Activated naive CD4-positive, alpha-beta T cell treated with anti-CD3 and anti-CD28 coated beads, Interleukin-2, amount 50 U/mL, for 16 hours (primary cell): Measurements from ENCODE around the gene GALNT7.

Source experiments
- DNase-seq: peaks from one replicate; pipeline ENCODE4 v3.0.0-alpha.2; 2020

GALNT7 gene

DNA sequence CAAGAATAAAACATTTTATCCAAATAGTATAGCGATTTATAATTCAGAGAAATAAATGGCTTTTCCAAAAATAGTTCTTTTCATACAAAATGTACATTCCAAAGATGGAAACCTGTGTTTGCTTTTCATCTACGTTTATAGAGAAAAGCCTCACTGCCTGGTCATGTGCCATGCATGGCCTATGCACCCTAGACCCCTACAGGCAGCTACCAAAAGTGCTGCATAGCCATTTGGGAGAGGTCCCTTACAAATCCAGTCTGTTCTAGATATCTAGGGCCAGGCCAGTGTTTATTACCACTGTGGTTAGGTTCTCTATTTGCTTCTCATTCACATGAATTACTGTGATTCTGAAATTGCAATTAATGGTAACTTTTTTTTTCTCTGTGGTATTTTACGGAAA lies 148.4 kb downstream of the GALNT7 start:
- DNase-seq = no peak

DNA sequence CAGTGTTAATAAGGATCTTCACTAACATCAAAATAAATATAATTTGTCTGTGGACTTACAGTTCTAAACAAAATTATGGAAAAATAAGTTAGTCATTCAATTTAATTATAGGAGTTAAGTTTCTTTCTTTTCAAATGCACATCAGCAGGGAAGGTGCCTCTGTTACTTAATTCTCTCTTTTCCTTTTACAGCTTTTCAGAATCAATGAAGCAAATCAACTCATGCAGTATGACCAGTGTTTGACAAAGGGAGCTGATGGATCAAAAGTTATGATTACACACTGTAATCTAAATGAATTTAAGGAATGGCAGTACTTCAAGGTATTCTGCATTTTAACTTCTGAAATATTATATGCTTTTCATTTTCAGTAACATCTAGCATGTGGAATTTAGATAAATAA lies 149.6 kb downstream of the GALNT7 start:
- DNase-seq = no peak

DNA sequence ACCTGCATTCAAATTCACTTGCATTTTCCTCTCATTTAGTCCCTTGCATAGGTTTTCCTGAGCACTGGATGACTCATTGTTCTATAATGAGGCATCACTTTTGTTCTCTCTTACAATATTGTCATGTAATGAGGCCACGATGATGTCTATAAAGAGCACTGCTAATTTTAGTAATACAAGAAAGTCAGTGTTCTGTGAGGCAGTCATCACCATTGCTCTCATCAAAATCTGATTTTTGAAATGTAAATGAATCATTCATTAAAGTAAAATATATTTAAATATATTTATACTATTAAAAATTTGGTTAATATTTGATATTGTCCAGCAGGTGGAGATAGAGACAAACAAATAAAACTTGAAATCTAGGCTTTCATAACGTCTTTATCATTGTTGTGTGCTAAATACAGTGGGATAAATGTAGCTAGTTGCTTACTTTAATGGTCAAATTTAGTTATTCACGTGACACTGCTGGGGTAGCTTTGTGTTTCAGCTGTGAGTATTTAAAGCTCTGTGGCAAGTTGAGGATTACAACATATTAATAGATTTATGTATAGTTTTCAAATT lies 150.1 kb downstream of the GALNT7 start:
- DNase-seq = no peak

DNA sequence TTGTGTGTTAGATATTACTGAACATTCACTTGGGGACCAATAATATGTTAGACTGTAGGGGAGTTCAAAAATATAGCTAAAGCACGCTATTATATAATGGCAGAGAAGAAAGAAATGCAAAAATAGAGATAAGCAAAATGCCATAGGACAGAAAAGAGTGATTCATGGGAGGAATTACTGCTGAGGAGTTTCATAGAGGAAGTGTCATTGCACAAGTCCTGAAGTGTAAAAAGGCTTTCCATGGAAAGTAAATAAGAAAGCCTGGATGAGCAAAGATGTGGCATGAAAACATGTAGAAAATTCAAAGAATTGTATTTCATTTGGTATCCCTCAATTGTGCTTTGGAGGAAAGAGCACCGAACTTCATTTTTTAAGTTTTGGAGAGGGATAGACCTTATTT lies 151.1 kb downstream of the GALNT7 start:
- DNase-seq = no peak

DNA sequence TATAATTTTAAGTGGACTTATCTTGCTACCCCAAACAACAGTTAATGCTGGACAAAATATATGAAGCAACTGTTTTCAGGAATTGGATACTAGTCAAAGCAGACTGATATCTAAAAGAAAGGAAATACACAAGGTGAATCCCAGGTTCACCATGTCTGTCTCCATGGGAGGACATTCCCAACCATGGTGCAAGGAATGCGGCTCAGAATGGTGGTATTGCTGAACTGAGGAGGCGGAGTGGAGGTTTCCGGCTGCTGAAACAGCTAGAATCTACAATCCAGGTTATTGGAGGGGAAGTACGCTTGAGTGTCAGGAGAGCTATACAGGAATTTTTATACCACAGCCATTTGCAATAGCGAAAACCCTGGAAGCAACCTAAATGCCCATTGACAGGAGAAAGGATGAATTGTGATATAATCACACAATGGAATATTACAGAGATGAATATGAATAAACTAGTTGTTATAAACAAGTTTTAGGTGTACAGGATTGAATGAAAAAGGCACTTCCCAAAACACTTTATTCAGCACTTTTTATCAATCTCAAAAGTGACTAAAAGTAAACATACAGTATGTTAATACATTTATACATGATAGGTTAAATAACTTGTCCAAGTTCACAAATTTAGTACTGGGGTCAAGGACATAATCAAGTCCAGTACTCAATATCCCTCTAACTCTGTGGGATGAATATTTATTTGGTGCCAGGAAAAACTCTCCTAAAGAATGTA lies 156.6 kb downstream of the GALNT7 start:
- no peak for DNase-seq

DNA sequence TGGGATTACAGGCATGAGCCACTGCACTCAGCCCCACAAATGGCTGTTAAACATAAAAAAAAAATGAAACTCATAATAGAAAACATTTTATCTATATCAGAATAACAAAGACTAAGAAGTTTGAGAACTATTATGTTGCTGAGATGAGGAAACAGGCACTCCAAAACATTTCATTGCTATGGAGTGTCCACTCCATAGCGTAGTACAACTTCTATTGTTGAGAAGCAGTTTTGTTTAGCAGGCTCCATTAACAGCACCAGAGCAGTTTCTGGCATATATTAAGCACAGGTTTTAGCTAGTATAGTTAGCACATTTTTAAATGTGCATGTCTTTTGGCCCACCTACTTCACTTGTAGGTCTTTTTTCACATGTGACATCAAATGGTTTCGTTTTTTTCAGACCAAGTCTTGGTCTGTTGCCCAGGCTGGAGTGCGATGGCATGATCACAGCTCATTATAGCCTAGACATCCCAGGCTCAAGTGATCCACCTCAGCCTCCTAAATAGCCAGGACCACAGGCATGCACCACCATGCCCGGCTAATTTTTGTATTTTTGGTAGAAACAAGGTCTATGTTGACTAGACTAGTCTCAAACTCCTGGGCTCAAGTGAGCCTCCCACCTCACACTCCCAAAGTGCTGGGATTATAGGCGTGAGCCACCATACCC lies 159.8 kb downstream of the GALNT7 start:
- DNase-seq = no peak

DNA sequence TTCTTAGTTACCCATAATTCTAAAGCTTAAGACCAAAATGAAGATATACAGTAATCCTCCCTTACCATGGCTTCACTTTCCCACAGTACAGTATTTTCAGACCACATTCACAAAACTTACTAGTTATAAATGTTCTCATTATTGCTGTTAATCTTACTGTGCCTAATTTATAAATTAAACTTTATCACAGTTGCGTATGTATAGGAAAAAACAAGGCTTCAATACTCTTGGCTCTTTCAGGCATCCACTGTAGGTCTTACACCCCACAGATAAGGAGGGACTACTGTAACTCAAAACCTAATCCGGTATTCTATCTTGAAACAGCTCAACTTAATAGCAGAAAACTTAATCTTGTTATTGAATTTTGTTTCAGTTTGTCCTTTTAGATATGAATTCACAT lies 162.0 kb downstream of the GALNT7 start:
- no peak for DNase-seq

DNA sequence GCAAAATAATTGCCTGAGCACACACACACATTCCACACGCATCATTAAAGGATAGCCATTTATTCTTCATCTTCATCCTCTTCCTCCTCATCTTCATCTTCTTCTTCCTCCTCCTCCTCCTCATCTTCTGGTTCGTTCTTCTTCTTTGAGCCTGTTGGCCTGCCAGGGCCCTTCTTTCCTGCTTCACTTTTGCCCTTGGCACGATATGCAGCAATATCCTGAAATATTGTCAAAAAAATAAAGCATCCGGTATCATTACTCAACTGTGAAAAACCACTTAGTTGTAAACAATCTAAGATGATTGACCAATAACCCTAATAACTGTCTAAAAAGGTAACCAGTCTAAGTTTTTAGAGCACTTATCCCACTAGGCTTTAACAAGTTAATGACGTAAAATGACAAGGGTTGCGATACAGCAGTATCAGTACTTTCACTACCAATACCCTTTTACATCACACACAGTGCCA lies 163.4 kb downstream of the GALNT7 start:
- DNase-seq = no peak

DNA sequence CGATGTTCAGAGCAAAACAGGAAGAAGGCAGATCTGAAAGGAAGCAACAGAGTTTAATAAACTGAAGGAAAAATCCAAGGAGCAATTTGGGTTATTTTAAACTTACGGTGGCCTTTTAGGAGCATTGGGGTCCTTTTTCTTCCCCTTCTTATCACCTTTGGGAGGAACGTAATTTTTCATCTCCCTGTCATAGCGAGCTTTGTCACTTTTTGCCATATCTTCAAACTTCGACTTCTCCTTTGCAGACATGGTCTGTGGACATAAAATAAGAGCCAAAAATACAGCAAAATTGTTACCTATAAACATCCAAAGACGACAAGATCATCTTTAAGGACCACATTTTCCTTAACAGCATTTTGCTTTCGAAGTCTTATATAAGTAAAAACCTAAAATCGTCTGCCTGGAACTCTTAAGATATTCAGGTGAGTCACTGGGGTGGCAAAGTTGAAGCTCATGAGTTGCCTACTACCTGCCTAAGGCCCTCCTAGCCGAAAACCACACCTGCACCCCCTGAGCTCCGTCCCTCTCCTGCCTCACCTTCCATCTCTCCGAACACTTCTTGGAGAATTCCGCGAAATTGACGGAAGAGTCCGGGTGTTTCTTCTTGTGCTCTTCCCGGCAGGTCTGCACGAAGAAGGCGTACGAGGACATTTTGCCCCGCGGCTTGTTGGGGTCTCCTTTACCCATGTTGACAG lies 164.5 kb downstream of the GALNT7 start:
- DNase-seq = peak; percentile 19

DNA sequence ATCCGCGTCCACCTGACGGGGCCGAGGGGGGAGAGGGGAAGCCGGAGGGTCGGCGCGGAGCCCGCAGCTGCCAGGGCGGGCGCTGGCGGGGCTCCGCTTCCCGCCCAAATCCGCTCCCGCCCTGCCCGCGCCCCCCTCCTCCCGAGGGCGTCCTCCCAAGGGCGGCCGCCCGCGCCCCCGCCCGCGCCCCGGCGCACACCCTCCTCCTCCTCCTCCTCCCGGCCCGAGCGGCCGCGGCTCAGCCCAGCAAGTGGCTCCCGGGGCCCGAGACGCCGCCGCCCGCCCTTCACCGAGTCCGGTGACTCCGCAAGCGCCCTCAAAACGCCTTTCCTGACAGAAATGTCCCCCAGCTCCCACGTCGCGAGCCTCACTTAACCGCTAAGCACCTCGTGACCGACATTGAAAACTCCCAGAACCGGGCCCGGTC lies 165.1 kb downstream of the GALNT7 start:
- peak; percentile 47 for DNase-seq

DNA sequence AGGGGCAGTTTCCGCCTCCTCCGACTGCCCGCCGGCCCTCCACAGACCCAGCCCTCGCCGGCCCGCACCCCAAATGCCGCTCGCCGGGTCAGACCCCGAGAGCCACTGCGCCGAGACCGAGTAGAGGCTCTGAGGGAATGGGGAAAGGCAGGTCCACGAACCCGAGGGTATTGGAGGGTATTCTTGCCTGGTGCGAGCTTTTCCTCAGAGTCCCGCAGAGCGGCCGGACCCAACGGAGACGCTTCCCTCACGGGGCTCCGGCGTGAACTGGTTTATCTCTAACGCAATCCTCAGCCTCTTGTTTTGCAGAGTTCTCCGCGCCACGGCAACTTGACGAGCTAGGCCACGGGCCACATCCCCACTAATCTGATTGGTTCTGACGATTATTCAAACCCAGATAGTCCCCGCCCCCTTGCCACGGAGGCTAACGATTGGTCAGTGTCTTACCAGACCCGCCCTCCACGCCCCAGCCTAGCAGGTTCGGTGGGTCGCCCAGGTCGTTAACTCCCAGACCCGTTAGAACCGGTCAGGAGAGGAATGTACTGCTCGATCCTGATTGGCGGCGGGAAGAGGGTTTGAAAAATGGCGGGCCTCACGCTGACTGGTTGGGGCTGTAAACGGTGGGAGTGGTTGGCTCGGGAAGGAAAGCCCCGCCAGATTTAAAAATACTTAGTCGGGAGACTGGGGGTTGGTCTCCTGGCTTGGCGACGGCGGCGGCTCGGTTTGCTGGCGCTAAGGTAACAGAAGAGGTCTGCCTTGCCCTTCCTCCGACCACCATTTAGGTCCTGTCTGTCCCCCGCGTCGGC lies 165.7 kb downstream of the GALNT7 start, which contains the start of gene HMGB2:
TSS of gene HMGB2 (minus strand) at position 274 of the 806 bp plus-strand sequence. CDS start 709 bp downstream, outside the sequence.
- DNase-seq = peak; percentile 99

DNA sequence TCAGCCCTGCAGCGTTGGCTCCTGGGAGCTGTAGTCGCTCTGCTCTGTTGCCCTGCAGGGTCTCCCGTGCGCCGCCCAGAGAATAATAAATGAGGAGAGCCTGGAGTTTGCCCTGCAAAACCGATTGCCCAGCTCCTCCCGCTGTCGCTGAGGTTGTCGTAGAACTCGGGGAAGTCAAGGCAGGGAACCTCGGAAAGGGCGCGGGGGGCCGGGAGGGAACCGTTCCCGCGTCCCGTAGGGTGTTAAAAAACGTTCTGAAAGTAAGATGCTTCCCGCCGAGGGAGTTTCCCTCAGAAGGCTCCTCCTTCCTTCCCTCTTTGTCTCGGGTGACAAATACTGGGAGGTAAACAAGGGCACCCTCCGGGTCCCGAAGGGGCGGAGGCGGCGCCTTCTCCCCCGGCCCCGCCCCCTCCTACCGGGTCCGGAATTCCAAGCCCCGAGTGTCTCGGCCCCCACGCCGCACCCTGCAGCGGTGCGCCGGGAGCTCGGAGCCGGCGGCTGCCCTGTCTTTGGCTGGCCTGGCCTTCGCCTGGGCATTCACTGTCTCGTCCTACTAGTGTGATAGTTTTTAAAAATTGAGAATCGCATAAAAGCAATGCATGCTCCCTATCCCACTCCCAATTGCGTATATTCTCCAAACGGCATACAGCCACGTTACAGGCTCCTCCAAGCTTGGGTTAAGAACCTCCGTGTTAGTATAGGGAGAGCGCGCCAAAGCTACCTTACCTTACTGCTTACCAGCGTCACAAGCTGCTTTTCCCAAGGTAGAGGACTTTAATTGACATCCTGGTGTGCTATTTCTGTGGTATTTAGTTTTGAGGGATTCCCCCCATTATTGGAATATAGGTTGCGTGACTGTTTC lies 166.5 kb downstream of the GALNT7 start:
- peak; percentile 12 for DNase-seq

DNA sequence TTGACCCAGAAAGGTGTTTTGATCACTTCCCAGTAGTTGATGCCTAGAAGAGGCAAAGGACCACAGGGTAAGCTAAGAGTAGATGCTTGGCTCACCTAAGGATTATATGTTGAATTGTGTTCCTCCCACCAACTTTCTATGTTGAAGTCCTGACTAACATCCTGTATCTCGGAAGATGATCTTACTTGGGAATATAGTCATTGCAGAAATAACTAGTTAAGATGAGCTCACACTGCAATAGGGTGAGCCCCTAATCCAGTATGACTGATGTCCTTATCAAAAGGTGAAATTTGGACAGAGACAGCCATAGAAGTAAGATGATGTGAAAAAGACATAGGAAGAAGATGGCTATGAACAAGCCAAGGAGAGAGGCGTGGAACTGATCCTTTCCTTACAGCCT lies 168.9 kb downstream of the GALNT7 start:
- DNase-seq = no peak

DNA sequence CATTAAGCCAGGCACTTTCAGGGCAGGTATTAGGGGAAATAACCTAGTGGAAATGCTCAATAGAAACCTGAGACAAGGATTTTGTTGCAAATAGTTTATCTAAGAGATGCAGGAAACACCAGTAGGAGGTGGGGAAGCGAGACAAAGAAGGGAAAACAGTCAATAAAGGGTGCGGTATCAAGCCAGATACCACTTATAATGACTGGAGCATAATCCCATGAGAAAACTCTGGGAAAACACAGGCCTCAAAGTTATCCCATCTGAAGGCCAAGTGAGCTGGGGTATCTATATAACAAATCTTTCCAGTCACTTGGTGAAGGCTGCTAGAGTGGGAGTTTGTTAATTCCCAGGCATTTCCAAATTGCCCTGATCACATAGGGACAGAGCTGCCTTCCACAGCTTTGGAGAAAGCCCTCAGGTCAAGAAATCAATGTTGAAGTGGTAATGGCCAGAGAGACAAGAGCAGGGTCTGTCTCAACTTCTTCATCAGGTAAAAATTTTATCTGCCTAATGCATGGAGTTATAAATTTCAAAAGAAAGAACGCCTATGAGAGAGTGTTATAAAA lies 175.3 kb downstream of the GALNT7 start:
- no peak for DNase-seq

DNA sequence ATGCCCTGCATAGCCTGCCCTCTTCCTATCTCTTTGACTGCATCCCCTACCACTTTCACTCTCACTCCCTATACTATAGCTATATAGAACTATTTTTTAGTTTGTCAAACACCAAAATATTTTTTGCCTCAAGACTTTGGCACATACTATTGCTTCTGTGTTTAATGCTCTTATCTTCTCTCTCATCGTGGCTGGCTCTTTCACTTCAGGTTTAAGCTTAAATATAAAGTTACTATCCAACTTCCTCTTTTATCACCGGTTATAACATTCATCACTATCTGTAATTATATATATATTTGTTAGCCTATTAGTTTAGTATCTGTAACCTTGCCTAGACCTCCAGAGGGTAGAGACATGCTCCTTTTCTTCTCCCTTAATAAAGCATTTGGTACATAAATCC lies 177.0 kb downstream of the GALNT7 start:
- DNase-seq = no peak

DNA sequence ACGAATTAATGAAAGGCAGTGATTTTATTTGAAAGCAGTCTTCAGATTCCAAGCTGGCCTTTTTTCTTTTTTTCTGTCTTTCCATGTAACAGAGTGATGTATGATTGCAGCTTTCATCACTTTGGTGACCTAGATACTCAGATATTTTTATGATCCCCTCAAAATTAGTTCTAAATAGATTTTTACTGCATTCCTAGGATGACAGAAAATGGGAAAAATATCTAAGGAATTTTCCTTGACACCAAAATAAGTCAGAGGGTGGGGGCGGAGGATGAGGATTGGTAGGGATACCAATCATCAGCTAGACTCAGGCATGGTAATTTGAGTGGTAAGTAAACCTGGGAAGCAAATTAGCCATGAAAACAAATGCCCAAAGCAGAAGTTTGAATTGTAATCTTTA lies 177.5 kb downstream of the GALNT7 start:
- DNase-seq = no peak

DNA sequence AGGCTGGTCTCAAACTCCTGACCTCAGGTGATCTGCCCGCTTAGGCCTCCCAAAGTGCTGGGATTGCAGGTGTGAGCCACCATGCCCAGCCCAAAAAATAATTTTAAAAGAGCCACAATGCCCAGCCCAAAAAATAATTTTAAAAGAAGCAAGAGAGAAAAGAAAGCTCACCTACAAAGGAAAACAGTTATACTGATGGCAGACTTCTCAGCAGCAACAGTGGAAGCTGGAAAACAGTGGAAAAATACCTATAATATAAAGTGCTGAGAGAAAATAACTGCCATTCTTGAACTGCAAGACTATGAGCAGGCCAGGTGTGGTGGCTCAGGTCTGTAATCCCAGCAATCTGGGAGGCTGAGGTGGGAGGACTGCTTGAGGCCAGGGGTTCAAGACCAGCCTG lies 178.9 kb downstream of the GALNT7 start:
- DNase-seq = no peak

DNA sequence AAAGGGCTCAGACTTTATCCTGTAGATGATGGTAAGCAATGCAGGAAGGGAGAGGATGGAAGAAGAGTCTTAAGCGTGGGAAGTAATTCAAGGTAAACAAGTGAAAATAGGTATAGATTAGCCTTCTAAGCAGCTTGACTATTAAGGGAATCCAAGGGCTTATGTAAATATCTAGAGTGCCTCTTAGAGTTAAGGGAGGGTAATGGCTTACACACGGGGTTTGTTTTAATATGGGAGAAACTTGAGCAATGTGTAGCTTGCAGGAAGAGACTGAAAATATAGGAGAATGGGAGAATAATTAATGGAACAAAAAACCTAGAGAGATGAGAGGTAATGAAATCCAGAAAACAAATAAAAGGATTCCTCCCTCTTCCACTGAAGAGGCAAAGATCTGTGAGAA lies 189.3 kb downstream of the GALNT7 start:
- DNase-seq = no peak

DNA sequence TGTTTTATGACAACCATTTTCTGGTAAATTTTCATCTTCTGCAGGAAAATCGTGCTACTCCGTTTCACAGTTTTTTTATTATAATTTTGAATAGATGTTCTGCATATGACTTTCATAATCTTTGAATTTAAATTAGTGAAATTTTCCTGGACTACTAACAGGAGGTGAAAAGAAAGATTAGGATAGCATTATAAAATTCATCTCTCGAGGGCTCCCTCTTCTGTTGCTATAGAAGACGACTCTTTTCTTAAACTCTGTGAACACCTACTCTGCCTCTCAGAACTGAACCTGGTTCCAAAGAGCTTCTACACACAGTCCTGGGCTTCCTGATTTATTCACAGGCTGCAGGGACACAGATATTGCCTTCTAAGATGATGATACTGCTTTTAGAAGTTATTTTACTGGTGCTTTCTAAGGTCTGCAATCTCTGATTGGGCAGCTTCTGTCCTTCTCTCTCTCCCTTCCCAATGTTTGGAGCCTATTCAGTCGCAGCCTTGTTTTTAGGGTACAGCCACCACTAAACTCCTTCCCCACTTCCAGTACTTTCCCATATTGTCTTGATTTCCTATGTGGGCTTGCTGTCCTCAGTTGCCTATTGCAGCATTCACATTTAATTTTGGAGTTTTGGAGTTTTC lies 192.1 kb downstream of the GALNT7 start:
- DNase-seq = no peak

DNA sequence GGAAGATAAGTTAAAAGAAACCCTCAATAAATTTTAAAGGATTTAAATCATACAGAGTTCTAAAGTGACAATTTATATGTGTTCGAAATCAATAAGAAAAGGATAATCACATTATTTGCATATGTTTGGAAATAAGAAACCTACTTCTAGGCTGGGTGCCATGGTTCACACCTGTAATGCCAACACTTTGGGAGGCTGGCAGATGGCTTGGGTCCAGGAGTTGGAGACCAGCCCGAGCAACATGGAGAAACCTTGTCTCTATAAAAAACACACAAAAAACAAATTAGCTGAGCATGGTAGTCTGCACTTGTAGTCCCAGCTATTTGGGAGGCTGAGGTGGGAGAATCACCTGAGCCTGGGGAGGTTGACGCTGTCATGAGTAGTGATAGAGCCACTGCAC lies 194.1 kb downstream of the GALNT7 start:
- no peak for DNase-seq
